Small intestine (tissue), 7 donors: ENCODE measurements around the gene PLVAP. TPM values are rescaled to one million over a fixed set of nuclear protein-coding genes. Genes with fewer than 3 reads are reported as not detected.

Experiments
- DNase-seq, 2 donors: peaks; one replicate each; pipeline versions ENCODE4 v3.0.0 to v3.0.0-alpha.2; 2013
- FAIRE-seq: peaks from 2 replicates; lab custom pipeline; 2012; peaks lifted over from hg19 to GRCh38; lab: Jason Lieb, UNC
- H3K27ac ChIP-seq, 3 donors: one replicate each; pipeline ENCODE4 v1.5.1; 2013; ENCODE audit warnings: low read length in 2 of 3, mild to moderate bottlenecking in 2 of 3, control low read depth in 1 of 3, inconsistent platforms in 1 of 3, low read depth in 1 of 3, moderate library complexity in 1 of 3
- H3K27me3 ChIP-seq, 3 donors: one replicate each; pipeline ENCODE4 v1.6.1; 2013; ENCODE audit warnings: low read length in 3 of 3, inconsistent platforms in 1 of 3; ENCODE audit not compliant: control insufficient read depth in 3 of 3, insufficient read depth in 3 of 3
- H3K36me3 ChIP-seq, 3 donors: one replicate each; pipeline ENCODE4 v1.6.1; 2013; ENCODE audit warnings: low read length in 3 of 3, inconsistent platforms in 1 of 3, low read depth in 1 of 3, mild to moderate bottlenecking in 1 of 3, moderate library complexity in 1 of 3; ENCODE audit not compliant: control insufficient read depth in 3 of 3, insufficient read depth in 2 of 3
- H3K4me1 ChIP-seq, 3 donors: one replicate each; pipeline ENCODE4 v1.6.1; 2013; ENCODE audit warnings: low read length in 2 of 3, inconsistent platforms in 1 of 3, low read depth in 1 of 3, mild to moderate bottlenecking in 1 of 3, moderate library complexity in 1 of 3; ENCODE audit not compliant: control insufficient read depth in 3 of 3, insufficient read depth in 2 of 3
- H3K4me3 ChIP-seq, 3 donors: one replicate each; pipeline ENCODE4 v1.5.1; 2013; ENCODE audit warnings: low read length in 3 of 3, control low read depth in 1 of 3, inconsistent platforms in 1 of 3, low read depth in 1 of 3, mild to moderate bottlenecking in 1 of 3, moderate library complexity in 1 of 3
- H3K9me3 ChIP-seq, 2 donors: one replicate each; pipeline ENCODE4 v1.6.1; 2013; ENCODE audit warnings: low read depth in 1 of 2, low read length in 1 of 2; ENCODE audit not compliant: control insufficient read depth in 2 of 2, insufficient read depth in 1 of 2
- WGBS, 3 donors: extraction: QIAGEN DNeasy Blood & Tissue Kit; methylation state at CpG; one replicate each; pipeline ENCODE4 v1.1.7; 2013; 5-methylcytosine and 5-hydroxymethylcytosine counted together
- polyA plus RNA-seq, 4 donors: library from polyadenylated mRNA; stranded (reverse) in 3 of 4; unstranded in 1 of 4; fragments of 200-250 nt in 3 of 4; fragments of 120-200 nt in 1 of 4; gene quantifications; one replicate each; pipeline versions ENCODE4 v1.2.1 to v1.2.3, GENCODE V29; 2013
- donor health status: healthy with polysubstance abuse.
- donor health status: control.
- donor health status: control.
- donor health status: Bipolar disorder and iron deficiency.
- donor health status: healthy.

Gene PLVAP
- polyA plus RNA-seq, 4 donors, result 2.2 to 115 (median 19.4) TPM

DNA sequence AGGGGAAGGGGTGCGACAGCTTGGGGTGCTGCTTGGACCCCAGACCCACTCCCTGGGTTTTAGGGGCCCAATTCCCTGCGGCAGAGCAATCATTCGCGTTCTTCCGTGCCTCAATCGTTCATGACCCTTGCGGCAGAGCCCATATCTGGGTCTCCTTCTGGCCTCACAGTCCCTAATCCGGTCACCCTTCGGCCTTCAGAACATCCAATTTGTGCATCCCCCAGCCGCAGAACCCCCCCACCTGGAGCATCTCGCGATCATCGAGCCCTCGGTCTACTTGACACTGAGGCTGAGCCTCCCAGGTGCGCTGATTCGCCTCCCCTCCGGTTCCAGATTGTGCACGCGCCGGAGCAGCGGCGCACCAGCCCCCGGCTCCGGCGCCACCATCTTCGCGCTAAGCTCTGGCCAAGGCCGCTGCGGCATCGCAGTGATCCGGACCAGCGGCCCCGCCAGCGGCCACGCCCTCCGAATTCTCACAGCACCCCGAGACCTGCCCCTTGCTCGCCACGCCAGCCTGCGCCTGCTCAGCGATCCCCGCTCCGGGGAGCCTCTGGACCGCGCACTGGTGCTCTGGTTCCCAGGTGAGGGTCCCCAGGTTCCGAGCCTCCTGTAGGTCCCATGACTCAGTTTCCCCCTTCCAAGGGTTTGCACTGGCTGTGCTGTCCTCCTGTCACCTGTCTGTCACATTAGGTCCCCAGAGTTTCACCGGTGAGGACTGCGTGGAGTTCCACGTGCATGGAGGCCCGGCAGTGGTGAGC lies 39.3 kb downstream of the PLVAP start:
- Histone ChIP-seq H3K27me3 (peaks cover 0 to 6% (median 0%) of the 10 kb centered on the region in 3 donors), H3K4me1 (peaks cover 5 to 22% (median 10%) of the 10 kb centered on the region in 3 donors), H3K4me3 (peak overlapping the region; percentile 40 to 93 (median 45)), H3K36me3 (peaks cover 0 to 25% (median 0%) of the 10 kb centered on the region in 3 donors), H3K9me3 (no peaks in the 10 kb centered on the region), H3K27ac (peak overlapping the region in 2 of 3 donors; percentile 94 to 97)
- DNase-seq (no peak), FAIRE-seq (no peak)
- WGBS, 3 donors, result 7 to 8% (median 7%) methylated on average over 46 to 50 of the region's 50 CpGs

DNA sequence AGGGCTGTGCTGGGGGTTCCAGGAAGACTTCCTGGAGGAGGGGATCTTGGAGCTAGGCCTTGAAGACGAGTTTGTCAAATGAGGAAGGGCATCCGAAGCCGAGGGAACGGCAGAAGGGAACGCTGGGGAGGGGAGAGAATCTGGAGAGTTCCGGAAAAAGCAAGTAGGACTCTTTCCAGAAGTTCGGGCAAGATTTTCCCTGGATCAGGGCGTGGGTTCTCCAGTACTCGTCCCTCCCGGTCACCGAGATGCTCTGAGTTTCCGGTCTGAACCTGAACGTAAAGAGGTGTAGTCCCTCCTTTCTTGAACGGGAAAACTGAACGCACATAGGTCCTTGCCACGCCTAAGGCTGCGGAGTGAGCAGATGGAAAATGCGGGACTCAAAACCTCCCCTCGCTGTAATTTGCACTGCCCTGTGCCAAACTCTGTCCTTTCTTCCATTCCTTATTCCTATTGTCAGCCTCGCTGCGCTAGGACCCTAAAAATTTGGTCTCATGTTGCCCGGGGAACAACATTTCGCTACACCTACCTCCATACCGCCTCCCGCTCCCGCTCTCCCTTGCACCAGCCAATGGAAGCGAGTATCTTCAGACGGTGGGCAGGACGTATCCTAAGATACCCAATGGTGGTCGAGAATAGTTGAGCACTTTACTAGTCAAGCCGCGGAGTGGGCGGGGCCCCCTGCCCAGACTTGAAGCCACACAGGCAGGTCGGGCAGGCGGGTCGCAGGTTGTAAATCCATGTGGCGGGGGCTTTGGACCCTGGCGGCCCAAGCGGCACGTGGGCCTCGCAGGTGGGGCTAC lies 40.1 kb downstream of the PLVAP start, which contains the start of gene GTPBP3:
TSS of gene GTPBP3 (plus strand) at position 682 of the 803 bp plus-strand sequence. CDS start at position 741, 59 bp downstream.
- WGBS, 3 donors, result 0 to 1% (median 0%) methylated on average over 39 to 41 of the region's 41 CpGs

DNA sequence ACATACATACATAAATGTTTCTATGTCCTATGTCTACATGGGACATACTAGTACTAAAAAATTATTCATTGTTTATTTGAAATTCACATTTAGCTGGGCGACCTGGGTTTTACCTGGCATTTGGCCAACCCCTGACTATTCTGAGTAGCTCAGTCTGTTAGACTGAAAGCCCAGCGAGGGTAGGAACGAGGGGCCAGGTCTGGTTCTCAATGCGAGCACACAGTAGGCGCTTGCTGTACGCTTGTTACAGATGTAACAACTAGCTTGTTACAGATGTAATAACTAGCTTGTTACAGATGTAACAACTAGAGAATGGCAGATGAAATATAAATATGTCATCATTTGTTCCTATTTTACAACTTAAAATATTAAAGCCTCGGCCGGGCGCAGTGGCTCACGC lies 41.6 kb downstream of the PLVAP start:
- Histone ChIP-seq H3K36me3 (peaks cover 0 to 21% (median 0%) of the 10 kb centered on the region in 3 donors), H3K9me3 (no peaks in the 10 kb centered on the region), H3K4me3 (no peak overlapping the region), H3K27ac (no peak overlapping the region), H3K4me1 (peaks cover 5 to 22% (median 10%) of the 10 kb centered on the region in 3 donors), H3K27me3 (peaks cover 0 to 8% (median 0%) of the 10 kb centered on the region in 3 donors)
- FAIRE-seq (no peak), DNase-seq (no peak)
- WGBS, 3 donors, result 51 to 68% (median 67%) methylated on average over 10 of the region's 10 CpGs

More for the DNA sequence above, 40.1 kb downstream of the PLVAP start, which contains the start of gene GTPBP3:
- peaks cover 0 to 27% (median 0%) of the 10 kb centered on the region in 3 donors for H3K36me3 ChIP-seq
- DNase-seq, result peak; percentile 98 to 99
- no peak for FAIRE-seq
- H3K27ac ChIP-seq, result peak within 1 kb of the TSS; percentile 65 to 97 (median 94)
- H3K9me3 ChIP-seq, result no peaks in the 10 kb centered on the region
- peaks cover 0 to 6% (median 0%) of the 10 kb centered on the region in 3 donors for H3K27me3 ChIP-seq
- peak within 1 kb of the TSS; percentile 45 to 93 (median 45) for H3K4me3 ChIP-seq
- H3K4me1 ChIP-seq, result peaks cover 5 to 22% (median 10%) of the 10 kb centered on the region in 3 donors

DNA sequence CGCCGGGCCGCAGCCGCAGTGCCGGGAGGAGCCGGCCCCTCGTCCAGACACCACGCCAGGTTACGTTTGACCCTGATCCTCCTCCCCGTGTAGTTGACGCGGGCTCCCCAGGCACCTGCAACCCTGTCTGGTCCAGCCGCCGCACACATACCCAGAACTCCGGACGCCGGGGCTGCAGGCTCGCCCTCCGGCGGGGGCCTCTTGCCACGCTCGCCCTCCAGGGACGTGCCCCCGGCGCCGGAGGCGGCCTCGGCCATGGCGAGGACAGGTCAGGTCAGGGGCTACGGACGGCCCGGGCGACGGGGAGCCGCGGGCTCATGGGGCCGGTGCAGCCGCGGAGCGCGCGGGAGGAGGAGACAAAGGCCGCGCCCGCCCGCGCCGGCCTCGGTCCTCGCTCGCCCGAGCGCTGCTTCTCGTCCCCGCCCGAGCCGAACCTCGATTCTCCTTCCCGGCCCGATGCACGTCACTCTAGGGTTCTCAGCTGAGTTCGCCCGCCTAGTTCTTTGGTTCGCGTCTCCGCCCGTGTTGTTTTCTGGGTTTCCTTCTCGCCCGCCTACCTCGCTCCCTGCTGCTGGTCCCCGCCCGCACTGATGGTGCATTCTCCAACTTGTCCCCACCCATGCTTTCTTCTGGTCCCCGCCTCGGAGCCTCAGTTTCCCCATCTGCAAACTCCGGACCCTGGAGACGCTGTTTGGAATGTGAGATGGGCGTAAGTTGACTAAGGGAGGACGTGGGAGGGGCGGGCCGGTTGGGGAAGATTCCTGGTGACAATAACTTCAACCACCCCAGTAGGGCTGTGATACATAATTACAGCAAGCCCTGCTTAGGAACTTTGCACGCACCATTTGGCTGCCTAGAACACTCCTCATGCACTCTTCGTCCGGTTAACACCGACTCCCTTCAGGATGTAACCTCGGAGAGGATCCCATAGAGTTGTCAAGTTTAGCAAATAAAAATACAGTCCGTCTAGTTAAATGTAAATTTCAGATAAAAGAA lies 42.4 kb downstream of the PLVAP start, which contains the start of gene ANO8:
TSS of gene ANO8 (minus strand) at position 442 of the 996 bp plus-strand sequence. CDS start at position 257, 185 bp downstream.
- Histone ChIP-seq H3K27me3 (peaks cover 0 to 16% (median 0%) of the 10 kb centered on the region in 3 donors), H3K4me3 (peak within 1 kb of the TSS; percentile 48 to 71 (median 48)), H3K36me3 (peaks cover 0 to 27% (median 0%) of the 10 kb centered on the region in 3 donors), H3K4me1 (peaks cover 5 to 22% (median 10%) of the 10 kb centered on the region in 3 donors), H3K9me3 (no peaks in the 10 kb centered on the region), H3K27ac (peak within 1 kb of the TSS in 2 of 3 donors; percentile 46 to 56)
- DNase-seq, result peak; percentile 95 to 99
- WGBS, 3 donors, result 1 to 2% (median 2%) methylated on average over 54 to 86 of the region's 86 CpGs
- no peak for FAIRE-seq

DNA sequence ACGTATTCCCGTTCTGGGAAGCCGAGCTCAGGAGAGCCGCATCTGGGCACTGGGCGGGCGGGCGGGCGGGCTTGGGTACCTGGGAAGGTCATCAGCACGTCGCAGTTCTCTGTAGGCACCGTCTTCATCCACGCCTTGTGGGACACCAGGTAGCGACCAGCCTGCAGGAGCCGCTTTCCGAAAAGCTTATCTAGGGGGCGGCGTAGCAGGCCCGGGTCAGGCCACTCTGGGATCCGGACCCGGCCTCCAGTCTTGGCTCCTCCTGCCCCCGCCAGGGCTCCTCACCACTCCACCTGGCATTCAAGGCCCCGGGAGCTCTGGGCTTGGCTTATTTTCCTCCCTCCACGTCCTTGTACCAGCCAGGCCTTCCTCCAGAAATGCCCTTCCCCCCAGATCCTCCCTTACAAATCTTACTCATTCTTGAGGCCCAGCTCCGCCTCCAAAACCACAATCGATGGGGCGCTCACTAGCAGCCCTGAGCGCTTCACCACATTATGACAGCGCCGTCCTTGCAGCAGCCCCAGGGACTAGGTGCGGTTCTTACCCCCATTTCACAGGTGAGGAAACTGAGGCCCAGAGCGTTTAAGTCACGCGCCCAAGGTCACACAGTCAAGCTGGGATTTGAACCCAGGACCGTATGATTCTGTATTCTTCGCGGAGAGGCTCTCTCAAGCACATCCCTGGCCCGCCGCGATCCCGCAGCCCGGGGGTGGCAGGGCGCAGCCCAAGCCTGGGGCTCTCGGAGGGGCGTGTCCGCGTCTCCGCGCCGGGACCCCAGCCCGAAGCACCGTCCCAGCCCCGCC lies 43.3 kb downstream of the PLVAP start:
- peaks cover 0 to 21% (median 0%) of the 10 kb centered on the region in 3 donors for H3K27me3 ChIP-seq
- peak overlapping the region in 1 of 3 donors; percentile 56 for H3K27ac ChIP-seq
- H3K36me3 ChIP-seq, result peaks cover 0 to 20% (median 0%) of the 10 kb centered on the region in 3 donors
- H3K4me1 ChIP-seq, result peaks cover 9 to 28% (median 10%) of the 10 kb centered on the region in 3 donors
- DNase-seq, result peak in 1 of 2 donors; percentile 54
- H3K4me3 ChIP-seq, result peak overlapping the region; percentile 48 to 71 (median 48)
- 28 to 39% (median 35%) methylated on average over 41 to 52 of the region's 52 CpGs for WGBS, 3 donors
- no peaks in the 10 kb centered on the region for H3K9me3 ChIP-seq
- FAIRE-seq, result no peak

DNA sequence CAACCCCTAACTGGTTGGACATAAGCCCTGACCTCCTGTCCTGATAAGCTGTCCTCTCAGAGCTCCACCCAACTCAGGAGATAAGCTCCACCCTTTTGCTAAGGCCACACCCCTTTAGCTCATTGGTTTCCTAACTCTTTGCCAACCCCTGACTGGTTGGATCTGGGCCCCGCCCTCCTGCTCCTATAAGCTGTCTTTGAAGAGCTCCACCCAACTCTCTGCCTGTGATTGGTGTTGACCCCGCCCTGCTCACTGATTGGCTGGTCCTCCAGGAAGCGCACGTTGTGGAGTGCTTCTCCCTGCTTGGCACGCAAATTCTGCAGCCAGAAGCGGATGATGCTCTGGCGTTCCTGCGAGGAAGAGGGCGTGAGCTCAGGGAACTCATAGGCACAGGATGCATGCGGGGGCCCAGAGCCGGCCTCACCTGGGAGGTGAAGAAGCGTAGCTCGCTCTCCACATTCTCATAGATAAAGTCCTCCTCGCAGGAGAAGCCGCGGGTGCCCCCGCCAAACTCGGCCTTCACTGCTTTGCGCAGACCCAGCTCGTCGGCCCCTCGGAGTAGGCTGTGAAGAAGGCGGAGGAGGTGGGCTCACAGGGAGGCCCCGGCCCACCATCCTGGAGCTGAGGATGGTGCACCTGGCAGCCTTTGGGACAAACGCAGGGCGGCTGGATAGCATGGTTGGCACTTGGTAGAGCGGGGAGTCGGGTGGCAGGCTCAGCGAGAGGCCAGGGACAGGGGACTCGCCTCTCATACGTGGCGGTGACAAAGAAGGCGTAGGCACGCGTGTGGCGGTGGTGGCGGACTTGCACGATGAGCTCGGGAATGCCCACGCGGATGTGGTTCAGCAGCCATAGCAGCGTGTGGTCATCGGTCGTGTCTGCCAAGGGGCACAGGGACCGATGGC lies 44.2 kb downstream of the PLVAP start:
- Histone ChIP-seq H3K4me1 (peaks cover 4 to 26% (median 8%) of the 10 kb centered on the region in 3 donors), H3K27ac (no peak overlapping the region), H3K36me3 (peaks cover 0 to 14% (median 0%) of the 10 kb centered on the region in 3 donors), H3K9me3 (no peaks in the 10 kb centered on the region), H3K4me3 (no peak overlapping the region), H3K27me3 (peaks cover 0 to 21% (median 0%) of the 10 kb centered on the region in 3 donors)
- 96 to 97% (median 96%) methylated on average over 45 of the region's 45 CpGs for WGBS, 3 donors
- no peak for FAIRE-seq
- DNase-seq, result peak in 1 of 2 donors; percentile 51
